ENCODE results near the gene RASAL2.

The RASAL2 gene

DNA sequence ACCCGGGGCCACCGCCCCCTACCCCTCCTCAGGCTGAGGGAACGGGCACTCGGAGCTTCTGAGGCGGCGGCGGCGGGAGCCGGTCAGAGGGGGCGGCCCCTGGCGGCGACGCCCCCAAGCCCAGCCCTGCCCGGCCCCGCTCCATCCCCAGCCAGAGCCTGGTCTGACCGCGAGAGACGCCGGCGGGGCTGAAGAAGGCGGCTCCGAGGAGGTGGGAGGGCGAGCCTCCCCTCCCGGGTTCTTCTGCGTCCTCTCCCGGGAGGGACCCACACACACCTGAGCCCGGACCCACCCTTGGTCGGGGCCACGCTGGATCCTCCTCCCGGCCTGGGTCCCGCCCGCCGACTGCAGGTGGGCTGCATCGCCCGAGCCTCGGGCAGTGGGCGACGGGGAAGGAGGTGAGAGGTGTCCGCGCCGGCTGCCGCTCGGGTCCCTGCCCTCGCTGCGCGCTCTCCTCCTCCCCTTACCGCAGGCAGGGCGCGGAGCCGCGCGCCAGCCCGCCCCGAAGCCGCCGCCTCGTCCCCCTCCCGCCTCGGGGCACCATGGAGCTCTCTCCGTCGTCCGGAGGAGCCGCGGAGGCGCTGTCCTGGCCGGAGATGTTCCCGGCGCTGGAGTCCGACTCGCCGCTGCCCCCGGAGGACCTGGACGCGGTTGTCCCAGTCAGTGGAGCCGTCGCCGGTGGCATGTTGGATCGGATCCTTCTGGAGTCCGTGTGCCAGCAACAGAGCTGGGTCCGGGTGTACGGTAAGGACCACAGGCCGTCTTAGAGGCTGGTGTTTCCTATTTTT is at the start of gene RASAL2:
Gene RASAL2, plus strand, starts transcription at position 154 of the 788 bp plus-strand sequence. Its CDS starts 389 bp downstream, at position 543.
- peak within 1 kb of the TSS; percentile 88 for H3K4me3 ChIP-seq (ENCODE audit: low read depth, low read length)

DNA sequence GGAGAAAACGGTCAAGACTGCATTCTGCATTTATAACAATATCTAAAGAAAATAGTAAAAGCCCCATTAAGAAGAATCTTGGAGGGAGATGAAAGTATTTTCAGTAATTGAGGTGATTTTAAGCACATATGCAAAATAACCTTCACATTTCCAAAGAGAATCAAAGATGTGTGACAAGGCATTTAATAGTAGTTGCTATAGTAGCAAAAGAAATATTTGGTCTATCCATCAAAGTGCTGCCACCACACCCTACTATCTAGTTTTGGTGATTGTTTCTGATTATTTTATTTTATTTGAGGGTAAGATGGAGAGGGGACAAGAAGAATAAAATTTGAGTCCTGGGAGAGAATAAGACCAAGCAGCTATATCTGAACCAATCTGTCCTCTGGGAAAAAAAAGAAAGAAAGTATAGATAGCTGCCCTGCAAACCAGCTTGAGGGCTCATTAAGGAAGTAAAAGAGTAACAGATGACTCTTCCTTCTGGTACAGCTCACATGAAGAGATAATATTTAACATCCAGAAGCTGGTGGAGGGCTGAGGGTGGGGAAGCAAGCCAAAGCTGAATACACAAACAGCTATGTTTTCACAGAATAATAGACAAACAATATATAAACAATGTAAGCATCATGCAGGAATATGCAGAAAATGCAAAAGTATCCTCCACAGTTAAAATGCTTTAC is 47.2 kb upstream of the RASAL2 start:
- H3K4me3 ChIP-seq (ENCODE audit: low read depth, low read length), result no peak overlapping the region

DNA sequence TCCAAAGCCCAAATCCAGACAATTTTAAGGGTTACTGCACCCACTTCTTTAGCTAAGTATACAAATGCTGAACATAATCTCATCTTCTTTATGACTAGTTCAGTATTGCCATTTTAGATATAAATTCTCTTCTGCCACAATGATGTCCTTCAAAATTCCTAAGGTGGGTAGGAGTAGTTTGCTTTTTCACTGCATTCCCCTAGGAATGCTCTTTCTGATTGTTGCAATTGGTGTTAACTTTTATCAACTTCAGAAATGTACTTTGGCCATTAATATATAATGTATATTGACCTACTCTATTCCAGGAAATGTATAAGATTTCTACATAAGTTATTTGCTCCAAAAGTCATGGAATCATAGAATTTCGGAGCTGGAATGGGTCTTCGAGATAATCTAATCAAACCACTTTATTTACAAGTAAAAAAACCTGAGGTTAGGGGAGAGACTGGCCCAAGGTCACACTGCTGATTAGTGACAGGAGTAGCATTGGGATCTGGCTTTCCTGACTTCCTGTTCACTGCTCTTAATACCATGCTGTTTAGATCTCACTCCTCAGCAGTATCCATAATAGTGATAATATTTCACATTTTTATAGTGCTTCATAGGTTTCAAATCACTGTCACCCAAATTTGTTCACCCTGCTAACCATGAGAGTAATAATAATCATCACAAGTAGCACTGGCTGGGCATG is 46.4 kb upstream of the RASAL2 start:
- H3K4me3 ChIP-seq (ENCODE audit: low read depth, low read length), result no peak overlapping the region

DNA sequence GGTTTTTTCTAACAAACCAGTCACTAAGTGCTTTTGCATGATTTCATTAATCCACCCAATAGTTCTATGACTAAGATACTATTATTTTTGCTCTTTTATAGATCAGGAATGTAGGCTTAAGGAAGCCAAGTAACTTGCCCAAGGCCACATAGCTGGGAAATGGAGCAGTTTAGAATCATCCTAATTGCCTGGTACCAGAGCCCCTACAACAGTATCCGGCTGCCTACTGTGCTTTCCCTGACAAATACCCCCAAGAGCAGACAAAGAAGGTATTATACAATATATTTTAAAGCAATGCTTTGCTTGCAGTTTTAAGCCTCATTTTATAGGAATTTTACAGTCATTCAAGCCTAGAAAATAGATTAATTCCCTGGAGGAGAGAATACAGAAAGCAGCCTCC is 45.5 kb upstream of the RASAL2 start:
- H3K4me3 ChIP-seq (ENCODE audit: low read depth, low read length), result no peak overlapping the region

DNA sequence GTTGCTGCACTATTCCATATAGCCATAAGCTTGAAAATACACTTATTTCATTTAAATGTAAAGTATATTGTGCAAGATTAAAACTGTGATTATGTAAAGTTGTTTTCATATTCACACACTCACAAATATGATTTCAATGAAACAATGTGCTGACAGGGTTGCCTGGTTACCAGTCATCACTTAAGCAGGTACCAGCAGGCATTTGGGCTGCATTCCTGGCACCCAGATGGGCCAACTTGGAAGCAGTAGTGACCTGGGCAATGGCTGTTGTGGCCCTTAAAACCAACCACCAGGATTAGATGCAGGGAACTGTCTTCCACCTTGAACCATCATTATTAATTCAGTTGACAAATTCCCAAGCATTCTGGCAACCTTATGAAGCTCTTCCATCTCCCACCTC is 45.0 kb upstream of the RASAL2 start:
- no peak overlapping the region for H3K4me3 ChIP-seq (ENCODE audit: low read depth, low read length)

DNA sequence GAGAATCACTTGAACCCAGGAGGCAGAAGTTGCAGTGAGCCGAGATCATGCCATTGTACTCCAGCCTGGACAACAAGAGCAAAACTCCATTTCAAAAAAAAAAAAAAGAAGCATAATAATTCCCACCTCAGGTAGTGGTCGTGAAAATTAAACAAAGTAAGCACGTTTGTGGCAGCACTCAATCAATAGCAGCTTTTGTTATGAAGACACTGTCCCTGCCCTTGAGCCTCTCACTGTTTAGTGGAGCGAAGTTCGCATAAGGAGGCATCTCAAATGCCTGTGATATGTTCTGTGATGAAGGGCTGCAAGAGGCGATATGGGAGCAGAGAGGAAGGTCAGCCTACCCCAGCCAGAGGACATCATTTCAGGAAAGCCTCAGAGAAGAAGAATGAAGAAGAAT is 43.8 kb upstream of the RASAL2 start:
- no peak overlapping the region for H3K4me3 ChIP-seq (ENCODE audit: low read depth, low read length)

DNA sequence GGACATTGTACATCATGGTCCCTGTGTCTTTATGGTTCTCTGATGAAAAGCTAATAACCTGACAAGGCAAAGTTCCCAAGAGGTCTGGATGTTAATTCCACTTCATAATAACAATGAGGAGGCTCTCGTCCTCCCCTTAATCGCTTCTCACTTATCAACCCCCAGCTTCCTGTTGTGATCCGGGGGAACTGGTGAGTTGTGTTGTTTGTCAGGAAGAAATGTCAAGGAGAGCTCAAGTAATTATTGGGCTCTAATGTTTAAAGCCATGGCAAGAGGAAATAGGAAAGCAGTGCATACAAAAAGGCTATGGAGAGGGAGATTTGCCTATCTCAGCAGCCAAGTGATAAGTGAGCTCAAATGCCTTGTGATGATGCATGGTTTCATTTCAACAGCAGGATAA is 42.8 kb upstream of the RASAL2 start:
- H3K4me3 ChIP-seq (ENCODE audit: low read depth, low read length), result no peak overlapping the region

DNA sequence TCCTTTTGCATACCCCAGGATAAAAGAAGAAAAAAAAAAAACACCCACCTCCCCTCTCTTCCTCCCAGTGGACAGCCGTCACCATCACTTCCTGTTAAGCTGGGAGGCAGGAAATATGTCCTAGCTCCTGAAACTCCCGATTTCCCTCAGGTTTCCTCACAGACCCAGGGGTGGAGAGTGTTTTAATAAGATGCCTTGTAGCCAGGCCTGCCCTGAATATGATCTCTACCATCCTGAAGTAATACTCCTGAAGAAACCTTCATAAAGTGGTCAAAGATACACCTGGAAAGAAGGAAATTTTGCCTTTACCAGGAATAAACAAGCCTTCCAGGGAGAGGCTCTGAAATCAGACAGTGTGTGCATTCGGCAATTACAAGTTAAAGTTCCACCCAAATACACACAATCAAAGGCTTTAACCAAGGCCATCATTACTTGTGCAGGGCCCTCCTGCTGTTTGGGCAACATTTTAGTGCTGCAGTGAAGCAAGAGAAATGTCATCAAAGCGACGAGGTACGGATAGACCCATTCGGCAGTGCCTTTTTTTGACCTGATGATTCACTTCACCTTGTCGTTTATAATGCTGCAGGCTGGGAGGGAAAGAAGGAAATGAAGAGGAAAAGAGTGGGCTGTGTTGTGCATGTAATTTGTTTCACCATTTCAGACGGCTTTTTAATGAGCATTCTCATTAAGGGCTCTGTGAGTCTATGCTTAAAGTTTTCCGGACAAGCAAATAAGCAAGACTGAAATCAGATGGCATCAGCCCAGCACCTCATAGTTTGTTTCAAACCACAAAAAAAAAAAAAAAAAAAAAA is 41.0 kb upstream of the RASAL2 start:
- H3K4me3 ChIP-seq (ENCODE audit: low read depth, low read length), result no peak overlapping the region

DNA sequence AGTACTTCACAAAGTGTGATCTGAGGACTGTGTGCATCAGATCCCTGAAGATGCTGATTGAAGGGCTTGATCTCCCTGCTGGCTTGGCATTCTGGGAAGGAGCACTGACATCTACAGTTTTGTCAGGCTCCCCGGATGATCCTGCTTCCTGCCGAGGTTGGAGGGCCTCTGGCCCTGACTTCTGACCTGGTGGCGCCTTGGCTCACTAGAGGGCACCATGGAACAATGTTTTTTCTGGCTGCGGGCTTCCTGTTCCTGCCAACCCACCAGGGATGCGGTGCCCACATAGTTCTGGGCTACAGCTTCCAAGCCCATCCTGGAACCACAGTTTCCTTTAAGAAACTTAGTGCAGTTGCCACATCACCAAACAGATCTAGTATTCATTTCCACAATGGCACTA is 38.8 kb upstream of the RASAL2 start:
- H3K4me3 ChIP-seq (ENCODE audit: low read depth, low read length), result no peak overlapping the region

DNA sequence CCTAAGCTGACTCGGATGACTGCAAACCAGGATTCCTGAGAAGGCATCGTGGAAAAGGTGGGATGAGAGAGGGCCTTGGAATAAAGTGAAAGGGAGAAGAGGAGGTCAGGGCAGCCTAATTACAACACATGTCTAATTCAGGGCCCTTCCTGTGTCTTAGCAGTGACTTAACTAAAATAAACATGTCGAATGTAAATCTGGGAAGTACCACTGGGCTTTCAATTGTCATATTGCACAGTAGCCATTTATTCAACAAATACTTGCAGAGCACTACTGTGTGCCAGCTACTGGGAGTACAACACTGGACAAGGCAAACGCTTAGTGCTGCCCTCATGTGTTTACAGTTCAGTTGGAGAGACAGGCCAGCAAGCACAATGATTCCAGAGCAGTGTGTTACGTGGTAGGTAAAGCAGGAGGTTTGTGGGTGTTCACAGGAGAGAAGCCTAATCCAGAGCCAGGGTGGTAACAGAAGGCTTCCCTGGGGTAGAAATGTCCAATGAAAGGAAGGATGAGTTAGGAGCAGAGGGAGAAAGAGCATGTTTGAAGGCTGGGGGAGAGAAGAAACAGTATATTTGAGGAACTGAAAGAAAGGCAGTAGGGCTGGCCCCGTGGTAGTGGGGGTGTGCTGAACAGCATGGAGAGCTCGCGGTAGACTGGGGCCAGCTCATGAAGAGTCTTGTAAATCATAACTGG is 38.0 kb upstream of the RASAL2 start:
- H3K4me3 ChIP-seq (ENCODE audit: low read depth, low read length), result no peak overlapping the region

DNA sequence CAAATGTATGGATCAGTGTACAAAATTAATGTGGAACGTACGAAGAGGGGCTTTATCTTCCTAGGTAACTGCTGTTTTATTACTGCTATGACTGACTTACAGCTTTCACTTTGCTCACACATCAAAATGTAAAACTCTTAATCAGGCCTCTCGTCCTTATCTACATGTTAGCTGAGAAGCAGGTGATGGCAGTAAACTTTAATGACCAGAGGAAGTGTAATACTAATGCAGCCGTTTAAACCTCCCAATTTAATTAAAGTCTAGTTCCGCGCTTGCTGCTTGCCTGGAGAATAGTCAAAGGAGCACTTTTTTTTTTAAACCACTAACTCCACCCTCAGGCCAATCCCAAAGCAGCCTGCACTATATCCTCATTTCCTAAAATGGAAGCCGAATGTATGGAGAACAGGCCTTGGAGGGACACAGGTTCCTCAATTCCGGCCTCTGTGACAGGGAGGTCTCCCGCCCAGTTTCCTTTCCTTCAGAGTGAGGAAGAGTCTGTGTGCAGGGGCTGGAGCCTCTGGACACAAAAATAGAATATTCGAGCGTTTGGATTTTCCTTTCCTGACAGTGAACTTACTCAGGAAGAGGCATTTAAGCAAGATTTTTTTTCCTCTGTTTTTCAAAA is 36.7 kb upstream of the RASAL2 start:
- H3K4me3 ChIP-seq (ENCODE audit: low read depth, low read length), result no peak overlapping the region

DNA sequence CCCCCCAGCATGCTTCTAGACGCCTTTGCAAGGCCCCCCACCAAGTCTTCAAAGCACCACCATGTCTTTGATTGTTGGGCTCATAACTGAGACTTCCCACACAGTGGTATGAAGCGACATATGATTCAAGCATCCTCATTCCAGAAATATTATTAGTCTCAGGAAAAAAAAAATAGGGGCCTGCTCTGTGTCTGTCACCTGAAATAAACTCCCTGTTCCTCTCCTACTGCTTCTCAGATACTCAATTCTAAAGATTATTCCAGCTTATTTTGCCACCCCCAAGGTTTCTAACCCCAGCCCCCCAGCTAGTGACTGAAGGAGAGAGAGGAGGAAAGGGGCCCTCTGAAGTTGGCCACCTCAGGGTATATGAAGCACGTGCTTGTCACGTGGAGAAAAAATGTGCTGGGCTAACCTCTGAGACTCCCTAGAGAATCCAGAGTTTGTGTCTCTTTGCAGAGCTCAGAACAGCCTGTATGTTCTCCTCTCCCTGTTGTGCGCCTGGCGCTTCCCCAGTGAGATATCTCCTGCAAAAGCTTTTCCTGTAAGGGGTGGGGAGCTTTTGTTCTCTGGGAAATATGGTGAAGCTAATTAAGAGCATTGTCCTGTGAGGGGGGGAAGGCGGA is 35.9 kb upstream of the RASAL2 start:
- no peak overlapping the region for H3K4me3 ChIP-seq (ENCODE audit: low read depth, low read length)

DNA sequence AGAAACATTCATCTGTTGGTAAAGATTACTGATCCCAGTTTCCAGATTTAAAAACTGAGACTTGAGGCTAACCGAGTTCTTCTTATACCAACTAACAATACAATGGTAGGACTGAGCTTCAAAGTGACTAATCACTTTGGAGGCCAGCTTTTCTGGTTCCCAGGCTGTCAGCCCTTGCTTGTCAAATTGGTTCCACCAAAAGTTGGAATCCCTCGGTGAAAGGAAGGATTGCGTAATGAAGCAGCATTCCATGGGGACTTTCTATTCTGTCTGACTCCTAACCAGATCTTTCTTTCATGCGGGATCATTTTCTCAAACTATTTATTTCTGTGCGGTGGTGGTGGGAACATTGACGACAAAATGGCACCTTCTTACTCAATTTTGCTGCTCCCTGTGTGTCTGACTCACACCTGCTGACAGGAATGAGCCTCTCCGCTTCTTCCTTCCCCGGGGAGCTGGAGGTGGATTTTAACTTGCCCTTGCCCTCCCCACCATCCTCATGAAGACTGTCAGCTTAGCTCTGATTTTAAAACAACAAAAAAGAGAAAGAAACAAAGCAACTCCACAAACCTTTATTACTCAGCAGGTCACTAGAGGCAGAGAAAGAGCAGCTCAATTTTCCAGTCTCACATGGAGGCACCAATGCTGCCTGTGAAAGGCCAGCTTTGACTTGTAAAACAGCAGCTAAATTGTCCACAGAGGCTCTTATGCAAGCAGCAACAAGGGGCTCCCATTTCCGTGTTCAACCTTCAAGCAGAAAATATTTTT is 32.9 kb upstream of the RASAL2 start:
- H3K4me3 ChIP-seq (ENCODE audit: low read depth, low read length), result no peak overlapping the region

DNA sequence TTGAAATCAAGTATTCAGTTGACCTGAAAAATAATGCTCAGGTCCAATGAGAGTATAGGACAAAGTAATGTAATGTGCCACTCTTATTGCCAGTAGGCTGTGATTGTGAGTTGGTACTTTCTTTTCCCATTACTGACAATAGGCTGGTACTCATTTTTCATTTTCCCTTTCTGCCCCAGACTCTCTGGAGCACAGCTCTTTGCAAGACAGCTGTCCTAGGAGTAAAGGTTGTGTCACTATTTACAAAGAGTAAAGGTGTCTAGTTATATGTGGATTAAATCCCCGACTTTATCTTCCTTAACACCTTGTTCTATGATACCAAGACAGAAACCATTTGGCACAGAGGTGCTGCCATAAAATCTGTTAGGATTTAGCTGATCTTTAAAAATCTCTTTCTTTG is 32.3 kb upstream of the RASAL2 start:
- H3K4me3 ChIP-seq (ENCODE audit: low read depth, low read length), result no peak overlapping the region

DNA sequence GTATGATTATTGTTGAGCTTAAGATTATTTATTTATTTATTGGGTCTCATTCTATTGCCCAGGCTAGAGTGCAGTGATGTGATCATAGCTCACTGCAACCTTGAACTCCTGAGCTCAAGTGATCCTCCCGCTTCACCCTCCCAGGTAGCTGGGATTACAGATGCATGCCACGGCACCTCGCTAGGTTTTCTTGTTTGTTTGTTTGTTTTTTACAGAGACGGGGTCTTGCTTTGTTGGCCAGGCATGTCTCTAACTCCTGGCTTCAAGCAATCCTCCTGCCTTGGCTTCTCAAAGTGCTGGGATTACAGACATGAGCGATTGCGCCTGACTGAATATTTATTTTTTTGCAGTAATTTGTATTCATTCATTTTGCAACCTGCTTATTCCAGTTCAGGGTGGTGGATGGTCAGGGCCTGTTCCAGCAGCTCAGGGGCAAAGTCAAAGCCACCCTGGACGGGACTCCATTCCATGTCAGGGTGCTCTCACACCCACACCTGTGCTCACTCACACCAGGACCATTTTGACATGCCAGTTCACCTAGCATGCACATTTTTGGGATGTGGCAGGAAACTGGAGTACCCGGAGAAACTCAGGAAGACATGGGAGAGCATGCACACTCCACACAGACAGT is 29.6 kb upstream of the RASAL2 start:
- H3K4me3 ChIP-seq (ENCODE audit: low read depth, low read length), result no peak overlapping the region

DNA sequence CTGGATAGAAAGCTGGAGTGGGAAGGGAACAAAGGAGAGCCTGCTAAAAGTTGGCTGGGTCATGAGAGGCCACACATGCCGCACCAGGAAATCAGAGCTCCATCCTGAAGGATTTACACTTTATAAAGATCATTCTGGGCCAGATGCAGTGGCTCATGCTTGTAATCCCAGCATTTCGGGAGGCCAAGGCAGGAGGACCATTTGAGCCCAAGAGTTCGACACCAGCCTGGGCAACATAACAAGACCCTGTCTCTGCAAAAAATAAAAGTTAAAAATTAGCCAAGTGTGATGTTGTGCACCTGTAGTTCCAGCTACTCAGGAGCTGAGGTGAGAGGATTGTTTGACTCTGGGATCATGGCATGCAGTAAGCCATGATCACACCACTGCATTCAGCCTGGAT is 28.7 kb upstream of the RASAL2 start:
- H3K4me3 ChIP-seq (ENCODE audit: low read depth, low read length), result no peak overlapping the region

DNA sequence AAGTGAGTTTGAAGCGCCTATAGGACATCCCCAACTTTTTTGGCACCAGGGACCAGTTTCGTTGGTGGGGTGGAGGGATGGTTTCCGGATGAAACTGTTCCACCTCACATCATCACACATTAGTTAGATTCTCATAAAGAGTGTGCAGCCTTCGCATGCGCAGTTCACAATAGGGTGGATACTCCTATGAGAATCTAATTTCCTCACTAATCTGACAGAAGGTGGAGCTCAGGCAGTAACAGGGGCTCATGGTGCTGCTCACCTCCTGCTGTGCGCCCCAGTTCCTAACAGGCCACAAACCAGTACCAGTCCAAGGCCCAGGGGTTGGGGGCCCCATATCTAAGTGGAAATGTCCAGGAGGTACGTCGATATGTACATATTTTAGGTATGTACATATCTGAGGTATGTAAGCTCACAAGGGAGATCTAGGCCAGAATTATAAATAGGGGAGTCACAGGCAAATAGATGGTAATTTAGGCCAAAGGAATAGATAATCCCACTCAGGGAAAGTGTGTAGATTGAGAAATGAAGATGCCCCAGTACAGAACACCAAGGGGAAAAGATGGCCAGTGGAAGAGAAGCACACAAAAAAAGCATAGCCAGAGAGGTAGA is 27.5 kb upstream of the RASAL2 start:
- H3K4me3 ChIP-seq (ENCODE audit: low read depth, low read length), result no peak overlapping the region
